Smooth muscle cell (in vitro differentiated cells): ENCODE measurements around the gene NFYC. TPM values are rescaled to one million over a fixed set of nuclear protein-coding genes. Genes with fewer than 3 reads are reported as not detected.

Experiments
- DNase-seq: peaks from one replicate; lab custom pipeline; 2025; ENCODE audit not compliant: unreplicated experiment; lab: John Stamatoyannopoulos, UW
- H2AFZ ChIP-seq: fragments of 200-600 bp; sonication (generic); 2 replicates; pipeline ENCODE4 v1.6.0; 2016; ENCODE audit warnings: antibody characterized with exemption, low read depth, mild to moderate bottlenecking
- H3F3A ChIP-seq: fragments of 200-600 bp; sonication (generic); 2 replicates; pipeline ENCODE4 v1.6.0; 2017; ENCODE audit warnings: antibody characterized with exemption, low read depth
- H3K27ac ChIP-seq: fragments of 200-600 bp; sonication (generic); 2 replicates; pipeline ENCODE4 v1.5.1; 2016; ENCODE audit warnings: low read depth, mild to moderate bottlenecking
- H3K27me3 ChIP-seq: fragments of 200-600 bp; sonication (generic); 2 replicates; pipeline ENCODE4 v1.6.1; 2016; ENCODE audit warnings: low read depth, mild to moderate bottlenecking
- H3K36me3 ChIP-seq: fragments of 200-600 bp; sonication (generic); 2 replicates; pipeline ENCODE4 v1.5.1; 2016; ENCODE audit warnings: low read depth
- H3K4me1 ChIP-seq: fragments of 200-600 bp; sonication (generic); 2 replicates; pipeline ENCODE4 v1.5.1; 2016; ENCODE audit warnings: low read depth
- H3K4me2 ChIP-seq: fragments of 200-600 bp; sonication (generic); 2 replicates; pipeline ENCODE4 v1.6.0; 2016; ENCODE audit warnings: mild to moderate bottlenecking
- H3K4me3 ChIP-seq: fragments of 200-600 bp; sonication (generic); 2 replicates; pipeline ENCODE4 v1.5.1; 2016; ENCODE audit warnings: mild to moderate bottlenecking
- H3K79me2 ChIP-seq: fragments of 200-600 bp; sonication (generic); 2 replicates; pipeline ENCODE4 v1.6.0; 2016; ENCODE audit warnings: low read depth, mild to moderate bottlenecking
- H3K9ac ChIP-seq: fragments of 200-600 bp; sonication (generic); 2 replicates; pipeline ENCODE4 v1.6.0; 2016; ENCODE audit warnings: low read depth
- H3K9me3 ChIP-seq: fragments of 200-600 bp; sonication (generic); replicated peaks from 2 replicates; pipeline ENCODE4 v1.5.1; 2016; ENCODE audit warnings: low read depth
- H4K20me1 ChIP-seq: fragments of 200-600 bp; sonication (generic); 2 replicates; pipeline ENCODE4 v1.6.0; 2016; ENCODE audit warnings: low read depth
- WGBS: methylation state at CpG from one replicate; pipeline ENCODE4 v1.1.7; 2016; ENCODE audit warnings: low lambda C conversion rate; 5-methylcytosine and 5-hydroxymethylcytosine counted together
- polyA plus RNA-seq: library from polyadenylated mRNA; unstranded; fragments of >200 nt; fragmentation: Nextera tagmentation; extraction: Ambion mirVana; gene quantifications from 2 replicates; pipeline ENCODE4 v1.2.1, GENCODE V29; 2016
- total RNA-seq: library from RNA; depleted of rRNA; stranded (reverse); fragments of >200 nt; gene quantifications from 2 replicates; pipeline ENCODE4 v1.2.3, GENCODE V29; 2014
- TF ChIP-seq, protein P1 (sequence below): fragments of 200-600 bp; sonication (generic); IDR thresholded peaks from 2 replicates; pipeline ENCODE4 v1.5.1; 2017; ENCODE audit warnings: borderline replicate concordance, mild to moderate bottlenecking, antibody characterized with exemption; ENCODE audit not compliant: insufficient read depth, poor library complexity, severe bottlenecking

The NFYC gene
- total and polyA plus RNA-seq, 2 experiments from 2014 or later, result 18.1 to 28.6 TPM

DNA sequence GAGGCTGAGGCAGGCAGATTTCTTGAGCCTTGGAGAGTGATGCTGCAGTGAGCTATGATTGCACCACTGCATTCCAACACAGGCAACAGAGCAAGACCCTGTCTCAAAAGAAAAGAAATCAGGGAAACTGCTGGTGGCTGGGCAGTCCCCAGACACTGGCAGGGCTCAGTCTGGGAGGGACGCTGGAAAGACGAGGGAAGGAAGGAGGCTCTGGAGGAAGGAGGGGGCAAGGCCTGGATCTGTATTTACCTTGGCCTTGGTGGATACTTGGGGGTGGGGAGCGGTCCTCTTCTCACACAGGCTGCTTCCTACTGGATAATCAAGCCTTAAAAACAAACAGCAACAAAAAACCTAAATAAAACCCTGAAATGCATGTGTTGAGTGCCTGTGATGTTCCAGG lies 116.5 kb downstream of the NFYC start:
- Histone ChIP-seq H3K9ac (no peak overlapping the region), H3K4me3 (no peak overlapping the region), H2AFZ (no peak overlapping the region), H4K20me1 (no peaks in the 10 kb centered on the region), H3K4me2 (no peak overlapping the region), H3K27ac (no peak overlapping the region), H3F3A (no peaks in the 10 kb centered on the region), H3K27me3 (no peaks in the 10 kb centered on the region), H3K36me3 (no peaks in the 10 kb centered on the region), H3K4me1 (peaks cover 6% of the 10 kb centered on the region), H3K79me2 (no peaks in the 10 kb centered on the region), H3K9me3 (no peaks in the 10 kb centered on the region)
- TF ChIP-seq, protein P1, sequence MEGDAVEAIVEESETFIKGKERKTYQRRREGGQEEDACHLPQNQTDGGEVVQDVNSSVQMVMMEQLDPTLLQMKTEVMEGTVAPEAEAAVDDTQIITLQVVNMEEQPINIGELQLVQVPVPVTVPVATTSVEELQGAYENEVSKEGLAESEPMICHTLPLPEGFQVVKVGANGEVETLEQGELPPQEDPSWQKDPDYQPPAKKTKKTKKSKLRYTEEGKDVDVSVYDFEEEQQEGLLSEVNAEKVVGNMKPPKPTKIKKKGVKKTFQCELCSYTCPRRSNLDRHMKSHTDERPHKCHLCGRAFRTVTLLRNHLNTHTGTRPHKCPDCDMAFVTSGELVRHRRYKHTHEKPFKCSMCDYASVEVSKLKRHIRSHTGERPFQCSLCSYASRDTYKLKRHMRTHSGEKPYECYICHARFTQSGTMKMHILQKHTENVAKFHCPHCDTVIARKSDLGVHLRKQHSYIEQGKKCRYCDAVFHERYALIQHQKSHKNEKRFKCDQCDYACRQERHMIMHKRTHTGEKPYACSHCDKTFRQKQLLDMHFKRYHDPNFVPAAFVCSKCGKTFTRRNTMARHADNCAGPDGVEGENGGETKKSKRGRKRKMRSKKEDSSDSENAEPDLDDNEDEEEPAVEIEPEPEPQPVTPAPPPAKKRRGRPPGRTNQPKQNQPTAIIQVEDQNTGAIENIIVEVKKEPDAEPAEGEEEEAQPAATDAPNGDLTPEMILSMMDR, result no peak
- DNase-seq, result no peak
- 74% methylated on average over 3 of the region's 3 CpGs for WGBS

DNA sequence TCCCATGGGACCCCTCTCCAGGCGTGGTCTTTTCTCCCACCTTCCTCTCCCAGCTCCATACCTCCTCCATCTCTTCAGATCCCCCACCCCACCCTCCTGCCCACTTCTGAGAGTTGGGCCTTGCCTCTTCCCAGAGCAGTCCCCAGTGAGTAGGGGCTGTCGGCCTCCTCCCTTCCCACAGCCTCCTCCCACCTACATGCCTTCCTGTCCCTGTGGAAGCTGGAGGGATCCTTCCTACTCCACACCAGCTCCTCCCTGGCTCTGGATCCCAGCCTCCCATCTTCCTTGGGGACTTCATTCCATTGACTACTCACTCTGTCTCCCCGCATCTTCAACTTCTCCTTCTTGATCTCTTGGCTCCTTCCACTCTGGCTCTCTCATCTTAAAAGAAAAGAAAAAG lies 116.9 kb downstream of the NFYC start:
- Histone ChIP-seq H3K36me3 (no peaks in the 10 kb centered on the region), H3K4me3 (no peak overlapping the region), H2AFZ (no peak overlapping the region), H3K4me1 (peaks cover 6% of the 10 kb centered on the region), H3K79me2 (no peaks in the 10 kb centered on the region), H3K27ac (no peak overlapping the region), H3F3A (no peaks in the 10 kb centered on the region), H3K9ac (no peak overlapping the region), H3K9me3 (no peaks in the 10 kb centered on the region), H3K4me2 (no peak overlapping the region), H4K20me1 (no peaks in the 10 kb centered on the region), H3K27me3 (no peaks in the 10 kb centered on the region)
- TF ChIP-seq, protein P1, result no peak
- 87% methylated on average over 3 of the region's 3 CpGs for WGBS
- DNase-seq, result no peak

DNA sequence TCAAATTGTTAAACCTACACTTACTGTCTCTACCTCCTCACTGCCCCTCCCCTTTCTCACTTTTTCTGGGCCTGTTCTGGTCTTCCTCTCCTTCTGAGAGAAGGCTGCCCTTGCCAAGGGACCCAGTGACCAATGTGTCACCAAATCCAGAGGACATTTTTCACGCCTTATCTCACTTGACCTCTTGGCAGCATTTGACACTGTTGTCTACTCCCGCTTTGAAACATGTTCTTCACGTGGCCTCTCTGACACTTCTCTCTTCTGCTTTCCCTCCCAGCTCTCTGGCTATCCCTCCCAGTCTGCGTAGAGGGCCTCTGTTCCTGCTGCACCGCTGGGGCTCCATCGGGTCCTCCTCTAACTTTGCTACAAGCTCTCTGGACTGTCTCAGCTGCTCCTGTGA lies 117.4 kb downstream of the NFYC start:
- no peaks in the 10 kb centered on the region for H3K36me3 ChIP-seq
- TF ChIP-seq, protein P1, result no peak
- H3K79me2 ChIP-seq, result no peaks in the 10 kb centered on the region
- peaks cover 6% of the 10 kb centered on the region for H3K4me1 ChIP-seq
- H3K27ac ChIP-seq, result no peak overlapping the region
- H3K9me3 ChIP-seq, result no peaks in the 10 kb centered on the region
- DNase-seq, result no peak
- H3K4me3 ChIP-seq, result no peak overlapping the region
- H3K27me3 ChIP-seq, result no peaks in the 10 kb centered on the region
- H2AFZ ChIP-seq, result no peak overlapping the region
- H3K4me2 ChIP-seq, result no peak overlapping the region
- H4K20me1 ChIP-seq, result no peaks in the 10 kb centered on the region
- no peak overlapping the region for H3K9ac ChIP-seq
- H3F3A ChIP-seq, result no peaks in the 10 kb centered on the region
- 83% methylated on average over 6 of the region's 6 CpGs for WGBS

DNA sequence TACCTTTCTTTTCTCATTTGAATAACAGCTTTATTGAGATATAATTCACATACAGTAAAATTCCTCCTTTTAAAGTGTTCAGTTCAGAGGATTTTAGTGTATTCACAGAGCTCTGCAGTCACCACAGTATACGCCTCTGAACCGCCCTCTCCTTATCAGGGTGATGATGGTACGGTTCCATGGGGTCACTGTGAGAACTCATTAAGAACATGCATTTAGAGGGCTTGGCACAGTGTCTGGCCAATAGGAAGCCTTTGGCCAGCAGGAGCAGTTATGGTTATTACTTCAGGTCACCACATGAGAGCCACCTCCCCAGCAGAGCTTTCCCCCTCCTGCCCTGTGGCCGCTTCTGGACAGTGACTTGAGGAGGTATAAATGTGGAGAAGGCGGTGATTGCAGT lies 119.4 kb downstream of the NFYC start:
- Histone ChIP-seq H3K27me3 (peaks cover 6% of the 10 kb centered on the region), H3K9me3 (no peaks in the 10 kb centered on the region)
- 89% methylated on average over 5 of the region's 5 CpGs for WGBS

More for the DNA sequence above, 119.4 kb downstream of the NFYC start:
- no peak overlapping the region for H3K4me3 ChIP-seq
- H2AFZ ChIP-seq, result no peak overlapping the region
- TF ChIP-seq, protein P1, result no peak
- no peaks in the 10 kb centered on the region for H4K20me1 ChIP-seq
- H3K9ac ChIP-seq, result no peak overlapping the region
- H3K36me3 ChIP-seq, result no peaks in the 10 kb centered on the region
- H3K27ac ChIP-seq, result no peak overlapping the region
- H3K4me2 ChIP-seq, result no peak overlapping the region
- H3F3A ChIP-seq, result no peaks in the 10 kb centered on the region
- peaks cover 6% of the 10 kb centered on the region for H3K4me1 ChIP-seq
- no peaks in the 10 kb centered on the region for H3K79me2 ChIP-seq
- DNase-seq, result no peak
